CD4-positive, alpha-beta T cell treated with Interleukin-10 for 1 hour (primary cell): ENCODE results near the gene NTSR1.

Experiments
- DNase-seq: peaks from one replicate; pipeline ENCODE4 v3.0.0-alpha.2; 2020

The NTSR1 gene

GRCh38 chr20:62760856-62761758, 52.5 kb downstream of the NTSR1 start:
- no peak for DNase-seq

GRCh38 chr20:62761759-62762131, 53.1 kb downstream of the NTSR1 start:
- DNase-seq: no peak

GRCh38 chr20:62762376-62762775, 53.7 kb downstream of the NTSR1 start:
- no peak for DNase-seq

GRCh38 chr20:62762801-62763368, 54.2 kb downstream of the NTSR1 start:
- no peak for DNase-seq

- DNase-seq: no peak
Observed at GRCh38 chr20:62763404-62763803, 54.8 kb downstream of the NTSR1 start.

GRCh38 chr20:62764156-62764935, 55.7 kb downstream of the NTSR1 start:
- DNase-seq: no peak

- DNase-seq: no peak
Observed at GRCh38 chr20:62765021-62765420, 56.4 kb downstream of the NTSR1 start.

- no peak for DNase-seq
Observed at GRCh38 chr20:62765432-62766070, 56.9 kb downstream of the NTSR1 start.

GRCh38 chr20:62766071-62766450, 57.4 kb downstream of the NTSR1 start:
- no peak for DNase-seq

GRCh38 chr20:62766716-62767115, 58.1 kb downstream of the NTSR1 start:
- no peak for DNase-seq

- DNase-seq: no peak
Observed at GRCh38 chr20:62768234-62768546, 59.6 kb downstream of the NTSR1 start.

GRCh38 chr20:62768551-62769287, 60.1 kb downstream of the NTSR1 start:
- no peak for DNase-seq

GRCh38 chr20:62769346-62770071, 60.9 kb downstream of the NTSR1 start:
- no peak for DNase-seq

GRCh38 chr20:62770111-62770910, 61.7 kb downstream of the NTSR1 start:
- DNase-seq: no peak

- no peak for DNase-seq
Observed at GRCh38 chr20:62770916-62771315, 62.3 kb downstream of the NTSR1 start.

GRCh38 chr20:62771396-62772102, 62.9 kb downstream of the NTSR1 start:
- DNase-seq: no peak

GRCh38 chr20:62772103-62772611, 63.5 kb downstream of the NTSR1 start:
- DNase-seq: no peak

- no peak for DNase-seq
Observed at GRCh38 chr20:62772619-62772989, 64.0 kb downstream of the NTSR1 start.

- no peak for DNase-seq
Observed at GRCh38 chr20:62772990-62773844, 64.6 kb downstream of the NTSR1 start.
